Measurements from ENCODE around the gene GALC.
"Not testable (repeated sequence)": the region's sequence is repeated elsewhere in the genome, so short reads cannot be mapped to it uniquely, and the experiment has no call there.

Gene GALC

GRCh38 chr14:88024252-88025086 is 31.5 kb upstream of the GALC start:
- H3K27ac ChIP-seq (ENCODE audit: low read length); H3K9ac ChIP-seq (ENCODE audit: low read depth, low read length); H3K27me3 ChIP-seq (ENCODE audit: insufficient read depth, low read length); H3K4me3 ChIP-seq (ENCODE audit: low read length); H3K36me3 ChIP-seq (ENCODE audit: insufficient read depth, low read depth, low read length); H3K9me3 ChIP-seq (ENCODE audit: insufficient read depth, low read depth, low read length): not testable (repeated sequence)
- peaks cover 11% of the 10 kb centered on the region; the same call in 1 of the 2 replicates for H3K4me1 ChIP-seq (ENCODE audit: insufficient read depth, low read length)

DNA sequence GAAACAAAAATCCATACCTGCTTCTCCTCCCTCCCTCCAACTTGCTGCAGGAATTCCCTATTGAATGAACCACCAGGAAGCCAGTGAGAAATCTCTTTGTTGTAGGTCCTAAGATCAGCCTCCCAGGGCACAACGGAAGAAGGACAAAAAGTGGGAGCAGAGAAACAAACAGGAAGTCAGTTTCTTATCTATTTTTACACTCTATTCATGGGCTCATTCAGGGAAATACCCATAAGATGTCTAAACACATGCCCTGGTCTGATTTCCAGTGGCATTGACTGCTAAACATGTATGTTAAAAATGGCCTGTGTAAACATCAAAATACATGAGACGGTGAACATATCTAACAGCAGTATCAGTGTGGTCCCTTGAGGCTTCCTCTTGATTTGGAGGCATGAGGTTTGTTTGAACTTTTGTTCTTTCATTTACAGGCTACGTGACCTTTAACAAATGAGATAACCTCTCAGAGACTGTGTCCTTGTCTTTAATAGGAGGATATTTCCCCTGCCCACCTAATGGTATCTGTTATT is 30.7 kb upstream of the GALC start:
- H3K9me3 ChIP-seq (ENCODE audit: insufficient read depth, low read depth, low read length): no peaks in the 10 kb centered on the region
- no peaks in the 10 kb centered on the region for H3K27me3 ChIP-seq (ENCODE audit: insufficient read depth, low read length)
- no peak overlapping the region for H3K4me3 ChIP-seq (ENCODE audit: low read length)
- no peak overlapping the region for H3K27ac ChIP-seq (ENCODE audit: low read length)
- no peak overlapping the region for H3K9ac ChIP-seq (ENCODE audit: low read depth, low read length)
- H3K36me3 ChIP-seq (ENCODE audit: insufficient read depth, low read depth, low read length): no peaks in the 10 kb centered on the region
- H3K4me1 ChIP-seq (ENCODE audit: insufficient read depth, low read length): peaks cover 11% of the 10 kb centered on the region; the same call in 1 of the 2 replicates

DNA sequence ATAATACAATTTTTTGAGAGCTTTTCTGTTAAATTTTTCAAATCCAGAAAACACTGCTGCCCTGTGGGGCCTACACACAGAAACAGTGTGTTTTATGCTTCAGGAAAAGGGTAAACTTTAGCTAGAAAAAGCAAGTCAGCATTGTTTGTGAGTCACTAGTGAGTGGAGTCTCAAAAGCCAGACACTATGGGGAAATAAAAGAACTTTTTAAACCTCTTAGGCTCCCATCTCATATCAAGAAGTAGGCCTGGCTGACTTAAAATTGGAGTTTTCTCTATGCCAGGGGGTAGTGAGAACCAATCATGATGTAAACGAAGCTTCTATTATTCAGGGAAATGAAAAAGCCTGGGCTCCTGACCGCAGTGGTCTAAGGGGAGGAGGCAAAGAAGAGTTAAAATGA is 24.6 kb upstream of the GALC start:
- Histone ChIP-seq H3K27ac (ENCODE audit: low read length) (no peak overlapping the region), H3K9me3 (ENCODE audit: insufficient read depth, low read depth, low read length) (no peaks in the 10 kb centered on the region), H3K9ac (ENCODE audit: low read depth, low read length) (no peak overlapping the region), H3K4me3 (ENCODE audit: low read length) (no peak overlapping the region), H3K27me3 (ENCODE audit: insufficient read depth, low read length) (no peaks in the 10 kb centered on the region), H3K36me3 (ENCODE audit: insufficient read depth, low read depth, low read length) (no peaks in the 10 kb centered on the region), H3K4me1 (ENCODE audit: insufficient read depth, low read length) (no peaks in the 10 kb centered on the region)

- Histone ChIP-seq H3K27ac (ENCODE audit: low read length) (no peak overlapping the region), H3K36me3 (ENCODE audit: insufficient read depth, low read depth, low read length) (no peaks in the 10 kb centered on the region), H3K4me1 (ENCODE audit: insufficient read depth, low read length) (no peaks in the 10 kb centered on the region), H3K9ac (ENCODE audit: low read depth, low read length) (no peak overlapping the region), H3K4me3 (ENCODE audit: low read length) (no peak overlapping the region), H3K27me3 (ENCODE audit: insufficient read depth, low read length) (no peaks in the 10 kb centered on the region), H3K9me3 (ENCODE audit: insufficient read depth, low read depth, low read length) (no peaks in the 10 kb centered on the region)
Measured at GRCh38 chr14:88016768-88017167, 23.8 kb upstream of the GALC start.

DNA sequence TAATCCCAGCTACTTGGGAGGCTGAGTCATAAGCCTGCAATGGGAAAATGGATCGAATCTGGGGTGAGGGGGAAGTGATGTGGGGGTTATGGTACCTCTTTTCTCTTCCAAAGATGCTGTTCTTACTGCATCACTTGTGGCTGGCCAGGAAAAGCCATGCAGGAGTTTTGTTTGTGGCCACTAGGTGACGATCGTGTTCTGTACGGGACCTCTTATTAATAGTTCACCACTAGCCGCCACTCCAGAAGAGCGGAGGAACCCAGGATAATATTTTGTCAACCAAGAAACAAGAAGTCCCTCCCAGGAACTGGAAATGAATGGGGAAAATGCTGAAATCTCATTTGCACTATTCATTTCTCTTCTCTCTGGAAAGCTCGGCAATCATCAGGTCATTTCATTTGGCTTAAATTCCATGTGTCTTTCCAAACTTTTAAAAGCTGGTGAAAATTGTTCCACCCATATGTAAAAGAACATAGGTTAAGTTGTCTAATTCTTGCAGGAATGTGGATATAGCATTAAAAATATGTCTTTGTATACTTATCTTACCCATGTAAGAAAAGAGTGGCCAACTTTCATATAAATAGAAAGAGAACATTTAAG is 20.9 kb upstream of the GALC start:
- Histone ChIP-seq H3K4me1 (ENCODE audit: insufficient read depth, low read length) (no peaks in the 10 kb centered on the region), H3K27me3 (ENCODE audit: insufficient read depth, low read length) (no peaks in the 10 kb centered on the region), H3K9ac (ENCODE audit: low read depth, low read length) (no peak overlapping the region), H3K27ac (ENCODE audit: low read length) (no peak overlapping the region), H3K4me3 (ENCODE audit: low read length) (no peak overlapping the region), H3K9me3 (ENCODE audit: insufficient read depth, low read depth, low read length) (no peaks in the 10 kb centered on the region), H3K36me3 (ENCODE audit: insufficient read depth, low read depth, low read length) (no peaks in the 10 kb centered on the region)

DNA sequence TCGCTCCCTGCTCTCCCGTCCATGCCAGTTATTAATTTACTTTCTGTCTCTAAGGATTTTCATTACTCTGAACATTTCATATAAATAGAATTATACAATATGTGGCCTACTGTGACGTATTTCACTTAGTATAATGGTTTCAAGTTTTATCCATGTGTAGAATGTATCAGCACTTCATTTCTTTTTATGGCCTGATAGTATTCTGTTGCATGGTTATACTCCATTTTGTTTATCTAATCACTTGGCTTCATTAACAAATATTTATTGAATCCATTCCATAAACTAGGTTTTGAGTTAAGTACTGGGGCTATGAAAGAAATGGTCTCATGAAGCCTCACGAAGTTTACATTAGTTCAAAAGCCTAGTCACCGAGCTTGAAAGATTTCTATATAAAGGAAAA is 19.5 kb upstream of the GALC start:
- no peaks in the 10 kb centered on the region for H3K36me3 ChIP-seq (ENCODE audit: insufficient read depth, low read depth, low read length)
- H3K4me1 ChIP-seq (ENCODE audit: insufficient read depth, low read length): no peaks in the 10 kb centered on the region
- no peak overlapping the region for H3K27ac ChIP-seq (ENCODE audit: low read length)

DNA sequence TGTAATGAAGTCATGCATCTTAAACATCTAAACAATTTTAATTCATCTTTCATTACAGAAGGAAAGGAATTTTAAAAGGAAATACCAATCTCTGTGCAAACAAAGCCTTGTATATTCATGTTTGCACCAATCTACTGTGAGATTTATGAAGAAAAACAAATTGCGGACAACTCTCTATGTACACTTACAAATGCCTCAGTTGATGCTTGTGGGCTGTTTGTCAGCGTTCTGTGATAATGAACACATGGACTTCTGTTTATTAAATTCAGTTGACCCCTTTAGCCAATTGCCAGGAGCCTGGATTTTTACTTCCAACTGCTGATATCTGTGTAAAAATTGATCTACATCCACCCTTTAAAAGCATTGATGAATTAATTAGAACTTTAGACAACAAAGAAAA is 17.3 kb upstream of the GALC start:
- no peak overlapping the region for H3K27ac ChIP-seq (ENCODE audit: low read length)
- H3K4me3 ChIP-seq (ENCODE audit: low read length): no peak overlapping the region
- H3K4me1 ChIP-seq (ENCODE audit: insufficient read depth, low read length): no peaks in the 10 kb centered on the region

More for the DNA sequence above, 19.5 kb upstream of the GALC start:
- Histone ChIP-seq H3K27me3 (ENCODE audit: insufficient read depth, low read length) (no peaks in the 10 kb centered on the region), H3K4me3 (ENCODE audit: low read length) (no peak overlapping the region), H3K9ac (ENCODE audit: low read depth, low read length) (no peak overlapping the region), H3K9me3 (ENCODE audit: insufficient read depth, low read depth, low read length) (no peaks in the 10 kb centered on the region)

DNA sequence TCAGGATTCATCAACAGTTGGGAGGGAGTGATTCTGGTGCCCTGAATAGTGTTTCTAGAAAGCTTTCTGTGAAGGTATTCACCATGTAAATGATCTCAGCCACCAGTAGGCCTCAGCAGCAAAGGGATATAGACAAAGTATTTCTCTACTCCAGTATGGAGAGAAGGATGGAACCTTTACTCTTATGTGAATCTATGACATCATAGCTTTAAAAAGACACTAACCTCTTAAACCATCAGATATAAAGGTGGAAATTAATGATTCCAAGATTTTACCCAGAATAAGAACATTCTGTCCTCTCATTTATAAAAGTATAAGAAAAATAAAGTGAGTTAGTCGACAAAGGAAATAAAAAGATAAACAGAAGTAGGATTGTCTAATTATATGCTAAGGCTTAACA is 16.5 kb upstream of the GALC start:
- H3K9ac ChIP-seq (ENCODE audit: low read depth, low read length): no peak overlapping the region
- no peaks in the 10 kb centered on the region for H3K36me3 ChIP-seq (ENCODE audit: insufficient read depth, low read depth, low read length)
- no peaks in the 10 kb centered on the region for H3K27me3 ChIP-seq (ENCODE audit: insufficient read depth, low read length)
- H3K9me3 ChIP-seq (ENCODE audit: insufficient read depth, low read depth, low read length): no peaks in the 10 kb centered on the region
- no peaks in the 10 kb centered on the region for H3K4me1 ChIP-seq (ENCODE audit: insufficient read depth, low read length)
- no peak overlapping the region for H3K27ac ChIP-seq (ENCODE audit: low read length)
- H3K4me3 ChIP-seq (ENCODE audit: low read length): no peak overlapping the region

More for the DNA sequence above, 17.3 kb upstream of the GALC start:
- H3K36me3 ChIP-seq (ENCODE audit: insufficient read depth, low read depth, low read length): no peaks in the 10 kb centered on the region
- H3K9me3 ChIP-seq (ENCODE audit: insufficient read depth, low read depth, low read length): no peaks in the 10 kb centered on the region
- H3K9ac ChIP-seq (ENCODE audit: low read depth, low read length): no peak overlapping the region
- H3K27me3 ChIP-seq (ENCODE audit: insufficient read depth, low read length): no peaks in the 10 kb centered on the region

GRCh38 chr14:88008039-88008742 is 15.2 kb upstream of the GALC start:
- no peak overlapping the region for H3K27ac ChIP-seq (ENCODE audit: low read length)
- H3K9ac ChIP-seq (ENCODE audit: low read depth, low read length): no peak overlapping the region
- no peaks in the 10 kb centered on the region for H3K4me1 ChIP-seq (ENCODE audit: insufficient read depth, low read length)
- H3K36me3 ChIP-seq (ENCODE audit: insufficient read depth, low read depth, low read length): no peaks in the 10 kb centered on the region
- no peaks in the 10 kb centered on the region for H3K9me3 ChIP-seq (ENCODE audit: insufficient read depth, low read depth, low read length)
- no peak overlapping the region for H3K4me3 ChIP-seq (ENCODE audit: low read length)
- H3K27me3 ChIP-seq (ENCODE audit: insufficient read depth, low read length): no peaks in the 10 kb centered on the region

GRCh38 chr14:88007608-88008007 is 14.6 kb upstream of the GALC start:
- Histone ChIP-seq H3K27me3 (ENCODE audit: insufficient read depth, low read length) (no peaks in the 10 kb centered on the region), H3K4me1 (ENCODE audit: insufficient read depth, low read length) (no peaks in the 10 kb centered on the region), H3K36me3 (ENCODE audit: insufficient read depth, low read depth, low read length) (no peaks in the 10 kb centered on the region), H3K9ac (ENCODE audit: low read depth, low read length) (no peak overlapping the region), H3K4me3 (ENCODE audit: low read length) (no peak overlapping the region), H3K27ac (ENCODE audit: low read length) (no peak overlapping the region), H3K9me3 (ENCODE audit: insufficient read depth, low read depth, low read length) (no peaks in the 10 kb centered on the region)

DNA sequence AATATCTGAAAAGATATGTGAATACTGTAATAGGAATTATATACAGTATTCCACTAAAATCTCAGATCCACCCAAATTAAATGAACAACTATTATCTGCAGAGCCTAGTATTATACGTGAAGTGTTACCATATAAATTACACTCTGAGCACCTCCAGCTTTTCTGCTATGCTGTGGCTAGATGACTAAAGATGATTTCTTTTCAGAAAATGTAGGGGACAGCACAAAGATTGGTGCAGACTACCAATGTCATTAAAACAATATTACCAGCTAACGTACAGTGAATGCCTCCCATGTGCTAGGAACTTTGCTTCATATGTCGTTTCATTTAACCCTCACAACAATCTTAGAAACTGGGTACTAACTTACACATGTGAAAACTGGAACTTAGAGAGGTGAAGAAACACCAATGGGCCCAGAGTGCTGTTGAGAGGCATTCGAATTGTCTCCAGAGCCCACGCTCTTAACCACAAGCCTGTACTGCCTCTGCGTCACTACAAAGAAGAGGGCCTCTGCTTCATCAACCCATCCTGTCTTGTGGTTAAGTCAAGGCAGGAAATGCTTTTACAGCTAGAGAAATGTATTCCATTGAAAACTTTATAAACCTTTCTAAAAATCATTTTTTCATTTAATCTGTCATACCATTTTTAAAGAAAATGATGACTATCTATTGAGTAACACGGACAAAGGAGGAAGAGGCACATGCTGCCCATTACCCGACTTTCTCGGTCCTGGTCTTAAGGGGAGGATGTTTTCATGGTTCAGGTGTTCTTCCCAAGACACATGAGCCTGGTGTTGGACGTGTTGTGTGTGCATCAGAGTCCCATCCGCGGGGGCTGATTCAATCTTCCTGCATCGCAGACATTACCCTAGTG is 13.2 kb upstream of the GALC start:
- Histone ChIP-seq H3K9ac (ENCODE audit: low read depth, low read length) (no peak overlapping the region), H3K36me3 (ENCODE audit: insufficient read depth, low read depth, low read length) (no peaks in the 10 kb centered on the region), H3K27ac (ENCODE audit: low read length) (no peak overlapping the region), H3K4me3 (ENCODE audit: low read length) (no peak overlapping the region), H3K4me1 (ENCODE audit: insufficient read depth, low read length) (no peaks in the 10 kb centered on the region), H3K9me3 (ENCODE audit: insufficient read depth, low read depth, low read length) (no peaks in the 10 kb centered on the region), H3K27me3 (ENCODE audit: insufficient read depth, low read length) (no peaks in the 10 kb centered on the region)
